GM12864 (cell line): ENCODE data around the gene MBD6.

Source experiments
- DNase-seq: peaks from one replicate; pipeline ENCODE4 v3.0.0-alpha.2; 2011; ENCODE audit warnings: low read depth
- H3K4me3 ChIP-seq: 2 replicates; pipeline ENCODE4 v1.5.1; 2011; ENCODE audit warnings: mild to moderate bottlenecking, low read depth, low read length, control low read depth
- TF ChIP-seq, protein P1 (sequence below): IDR thresholded peaks from 2 replicates; pipeline ENCODE4 v1.5.1; 2011; ENCODE audit warnings: low read depth, mild to moderate bottlenecking, moderate library complexity, low read length, control low read depth, inconsistent platforms; ENCODE audit errors: missing control alignments

Gene MBD6

DNA sequence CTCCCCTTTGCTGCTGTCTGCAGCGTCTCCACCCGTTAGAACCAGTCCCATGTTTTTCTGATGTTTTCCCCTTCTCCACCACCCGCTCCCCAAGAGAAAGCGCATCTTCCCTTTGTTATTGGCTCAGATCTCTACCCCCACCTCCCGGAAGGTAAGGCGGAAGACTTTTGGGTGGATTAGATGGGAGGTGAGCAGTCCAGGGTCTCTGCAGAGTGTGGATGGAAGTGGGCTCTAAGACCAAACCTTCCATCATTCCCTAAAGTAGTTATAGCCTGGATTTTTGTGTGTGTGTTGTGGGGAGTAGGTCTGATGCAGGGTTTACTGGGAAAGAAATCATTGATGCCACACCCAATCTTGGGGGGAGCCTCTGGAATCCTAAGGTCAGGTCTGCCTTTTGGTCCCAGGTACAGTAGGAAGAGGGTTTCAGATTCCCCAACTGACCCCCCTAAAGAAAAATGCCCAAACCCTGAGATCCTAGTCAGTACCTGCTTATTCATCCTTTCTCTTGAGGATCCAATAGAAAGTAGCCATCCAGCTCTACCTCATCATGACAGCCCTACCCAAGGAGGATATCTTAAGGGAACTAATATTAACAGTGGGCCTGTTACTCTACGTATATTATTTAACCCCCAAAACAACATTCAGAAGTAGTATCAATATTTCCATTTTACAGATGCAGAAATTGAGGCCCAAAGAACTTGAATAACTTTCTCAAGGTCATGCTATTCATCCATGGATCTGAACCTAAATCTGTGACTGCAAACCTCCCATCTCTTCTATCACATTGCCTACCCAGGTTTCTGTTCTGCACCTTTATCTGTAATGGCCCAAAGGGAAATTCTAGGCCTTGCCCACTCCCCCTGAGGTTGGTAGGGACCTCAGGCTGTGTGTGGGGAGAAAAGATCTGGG lies 28.3 kb downstream of the MBD6 start:
- no peak overlapping the region for H3K4me3 ChIP-seq
- TF ChIP-seq, protein P1, sequence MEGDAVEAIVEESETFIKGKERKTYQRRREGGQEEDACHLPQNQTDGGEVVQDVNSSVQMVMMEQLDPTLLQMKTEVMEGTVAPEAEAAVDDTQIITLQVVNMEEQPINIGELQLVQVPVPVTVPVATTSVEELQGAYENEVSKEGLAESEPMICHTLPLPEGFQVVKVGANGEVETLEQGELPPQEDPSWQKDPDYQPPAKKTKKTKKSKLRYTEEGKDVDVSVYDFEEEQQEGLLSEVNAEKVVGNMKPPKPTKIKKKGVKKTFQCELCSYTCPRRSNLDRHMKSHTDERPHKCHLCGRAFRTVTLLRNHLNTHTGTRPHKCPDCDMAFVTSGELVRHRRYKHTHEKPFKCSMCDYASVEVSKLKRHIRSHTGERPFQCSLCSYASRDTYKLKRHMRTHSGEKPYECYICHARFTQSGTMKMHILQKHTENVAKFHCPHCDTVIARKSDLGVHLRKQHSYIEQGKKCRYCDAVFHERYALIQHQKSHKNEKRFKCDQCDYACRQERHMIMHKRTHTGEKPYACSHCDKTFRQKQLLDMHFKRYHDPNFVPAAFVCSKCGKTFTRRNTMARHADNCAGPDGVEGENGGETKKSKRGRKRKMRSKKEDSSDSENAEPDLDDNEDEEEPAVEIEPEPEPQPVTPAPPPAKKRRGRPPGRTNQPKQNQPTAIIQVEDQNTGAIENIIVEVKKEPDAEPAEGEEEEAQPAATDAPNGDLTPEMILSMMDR: no peak
- no peak for DNase-seq

- no peak overlapping the region for H3K4me3 ChIP-seq
- DNase-seq: no peak
- TF ChIP-seq, protein P1: no peak
Observed at GRCh38 chr12:57551637-57552305, 29.1 kb downstream of the MBD6 start.

- DNase-seq: no peak
- H3K4me3 ChIP-seq: no peak overlapping the region
- TF ChIP-seq, protein P1: no peak
Observed at GRCh38 chr12:57552306-57552651, 29.7 kb downstream of the MBD6 start.

GRCh38 chr12:57552835-57553313 lies 30.2 kb downstream of the MBD6 start:
- no peak overlapping the region for H3K4me3 ChIP-seq
- DNase-seq: no peak
- TF ChIP-seq, protein P1: no peak

DNA sequence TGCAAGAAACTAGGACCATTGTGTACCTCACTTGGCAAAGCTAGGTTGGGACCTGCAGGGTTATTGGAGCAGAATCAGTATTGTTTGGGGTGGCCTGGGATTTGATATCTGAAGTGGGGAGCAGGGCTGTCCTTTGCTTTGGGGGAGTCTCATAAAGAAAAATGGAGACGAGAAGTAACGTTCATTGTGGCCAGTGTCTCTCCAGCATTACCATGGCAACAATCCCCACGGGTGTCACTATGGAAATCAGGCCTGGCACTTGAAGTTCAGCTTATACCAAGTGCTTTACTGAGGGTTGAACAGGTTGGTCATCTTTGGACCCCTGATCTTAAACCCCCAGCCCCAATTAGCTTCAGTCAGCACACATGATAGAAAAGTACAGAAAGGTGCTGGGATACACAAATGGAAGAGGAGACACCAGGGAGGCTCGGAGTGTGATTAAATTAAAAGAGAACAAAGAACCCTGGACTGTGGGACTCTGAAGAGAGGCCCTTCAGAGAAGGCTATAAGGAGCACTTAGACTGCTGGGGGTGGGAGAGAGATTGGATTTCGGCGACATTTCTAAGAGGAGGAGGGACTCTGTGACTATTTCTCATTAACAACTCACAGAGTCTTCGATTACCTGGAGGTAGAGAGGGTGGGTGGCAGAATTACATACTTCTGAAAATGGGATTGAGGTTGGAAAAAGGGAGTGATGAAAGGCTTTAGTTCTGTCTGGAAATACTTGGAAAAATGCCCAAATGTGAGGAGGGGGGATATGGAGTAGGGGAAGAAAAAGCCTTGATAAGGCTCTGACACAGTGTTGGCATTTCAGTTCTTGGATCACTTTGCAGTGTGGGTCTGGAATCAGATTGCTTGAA lies 30.9 kb downstream of the MBD6 start:
- TF ChIP-seq, protein P1: no peak
- H3K4me3 ChIP-seq: no peak overlapping the region
- DNase-seq: no peak

GRCh38 chr12:57554453-57554852 lies 31.8 kb downstream of the MBD6 start:
- no peak for DNase-seq
- TF ChIP-seq, protein P1: no peak
- H3K4me3 ChIP-seq: no peak overlapping the region
